ENCODE measurements around the gene SNX9. TPM values are rescaled to one million over a fixed set of nuclear protein-coding genes. Genes with fewer than 3 reads are reported as not detected.

The SNX9 gene
- total RNA-seq, 1 experiment from 2014 or later: 24.8 TPM

- TF ChIP-seq, protein P1, sequence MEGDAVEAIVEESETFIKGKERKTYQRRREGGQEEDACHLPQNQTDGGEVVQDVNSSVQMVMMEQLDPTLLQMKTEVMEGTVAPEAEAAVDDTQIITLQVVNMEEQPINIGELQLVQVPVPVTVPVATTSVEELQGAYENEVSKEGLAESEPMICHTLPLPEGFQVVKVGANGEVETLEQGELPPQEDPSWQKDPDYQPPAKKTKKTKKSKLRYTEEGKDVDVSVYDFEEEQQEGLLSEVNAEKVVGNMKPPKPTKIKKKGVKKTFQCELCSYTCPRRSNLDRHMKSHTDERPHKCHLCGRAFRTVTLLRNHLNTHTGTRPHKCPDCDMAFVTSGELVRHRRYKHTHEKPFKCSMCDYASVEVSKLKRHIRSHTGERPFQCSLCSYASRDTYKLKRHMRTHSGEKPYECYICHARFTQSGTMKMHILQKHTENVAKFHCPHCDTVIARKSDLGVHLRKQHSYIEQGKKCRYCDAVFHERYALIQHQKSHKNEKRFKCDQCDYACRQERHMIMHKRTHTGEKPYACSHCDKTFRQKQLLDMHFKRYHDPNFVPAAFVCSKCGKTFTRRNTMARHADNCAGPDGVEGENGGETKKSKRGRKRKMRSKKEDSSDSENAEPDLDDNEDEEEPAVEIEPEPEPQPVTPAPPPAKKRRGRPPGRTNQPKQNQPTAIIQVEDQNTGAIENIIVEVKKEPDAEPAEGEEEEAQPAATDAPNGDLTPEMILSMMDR (conservative IDR thresholded peaks at IDR 0.05; ENCODE audit: low read depth, low read length): no peak
- no peak for TF ChIP-seq EZH2 (IDR thresholded peaks at IDR 0.05; ENCODE audit: borderline replicate concordance, low read depth, low read length, poor library complexity, severe bottlenecking)
- POLR2A ChIA-PET (ENCODE audit: low non-redundant PET): no interaction called here
- no TSS peak for BruUV-seq (replicated peaks)
- no peaks in the 10 kb centered on the region for H3K4me1 ChIP-seq (ENCODE audit: insufficient read depth, low read length, poor library complexity, severe bottlenecking)
- CTCF ChIA-PET: no interaction called here
- no peak for DNase-seq (ENCODE audit: low spot score)
- H3K27ac ChIP-seq (ENCODE audit: low read depth, low read length, poor library complexity, severe bottlenecking): no peak overlapping the region
- peaks cover 16% of the 10 kb centered on the region for H3K36me3 ChIP-seq (ENCODE audit: insufficient read depth, low read length, poor library complexity, severe bottlenecking)
- H3K27me3 ChIP-seq (replicated peaks; ENCODE audit: insufficient read depth, low read depth, low read length, poor library complexity): no peaks in the 10 kb centered on the region
- no peak overlapping the region for H3K4me3 ChIP-seq (ENCODE audit: low read depth, low read length, poor library complexity, severe bottlenecking)
- intact Hi-C loops (cut with micrococcal nuclease; ENCODE audit: unreplicated experiment): no loop called here
- H3K9me3 ChIP-seq (ENCODE audit: low read depth, low read length, poor library complexity, severe bottlenecking): no peaks in the 10 kb centered on the region
Measured at GRCh38 chr6:157879873-157880254, 56.8 kb downstream of the SNX9 start.

DNA sequence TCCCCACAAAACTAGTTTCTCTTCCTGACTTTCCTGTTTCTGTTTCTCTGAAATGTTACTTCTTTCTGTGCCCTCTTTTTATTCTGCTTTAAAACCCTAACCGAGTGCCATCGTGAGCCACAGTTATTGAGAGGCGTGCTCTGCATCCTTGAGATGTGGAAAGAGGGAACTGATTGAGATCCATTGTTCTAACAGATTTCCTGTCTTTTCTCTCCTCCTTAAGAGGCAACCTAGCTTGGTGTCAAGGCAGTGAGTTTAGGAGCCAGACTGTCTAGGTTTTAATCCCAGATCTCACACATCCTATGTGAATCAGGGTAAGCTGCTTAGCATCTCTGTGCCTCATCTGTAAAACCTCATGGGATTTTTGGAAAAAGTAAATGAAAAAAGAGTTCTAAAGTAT lies 57.5 kb downstream of the SNX9 start:
- Histone ChIP-seq H3K27me3 (replicated peaks; ENCODE audit: insufficient read depth, low read depth, low read length, poor library complexity) (no peaks in the 10 kb centered on the region), H3K27ac (ENCODE audit: low read depth, low read length, poor library complexity, severe bottlenecking) (no peak overlapping the region), H3K9me3 (ENCODE audit: low read depth, low read length, poor library complexity, severe bottlenecking) (no peaks in the 10 kb centered on the region), H3K36me3 (ENCODE audit: insufficient read depth, low read length, poor library complexity, severe bottlenecking) (peaks cover 13% of the 10 kb centered on the region), H3K4me3 (ENCODE audit: low read depth, low read length, poor library complexity, severe bottlenecking) (no peak overlapping the region), H3K4me1 (ENCODE audit: insufficient read depth, low read length, poor library complexity, severe bottlenecking) (no peaks in the 10 kb centered on the region)
- DNase-seq (ENCODE audit: low spot score): no peak
- ChIA-PET CTCF (no interaction called here), POLR2A (ENCODE audit: low non-redundant PET) (no interaction called here)
- TF ChIP-seq, protein P1 (conservative IDR thresholded peaks at IDR 0.05; ENCODE audit: low read depth, low read length): no peak
- TF ChIP-seq EZH2 (IDR thresholded peaks at IDR 0.05; ENCODE audit: borderline replicate concordance, low read depth, low read length, poor library complexity, severe bottlenecking): no peak
- no TSS peak for BruUV-seq (replicated peaks)
- intact Hi-C loops (cut with micrococcal nuclease; ENCODE audit: unreplicated experiment): no loop called here

DNA sequence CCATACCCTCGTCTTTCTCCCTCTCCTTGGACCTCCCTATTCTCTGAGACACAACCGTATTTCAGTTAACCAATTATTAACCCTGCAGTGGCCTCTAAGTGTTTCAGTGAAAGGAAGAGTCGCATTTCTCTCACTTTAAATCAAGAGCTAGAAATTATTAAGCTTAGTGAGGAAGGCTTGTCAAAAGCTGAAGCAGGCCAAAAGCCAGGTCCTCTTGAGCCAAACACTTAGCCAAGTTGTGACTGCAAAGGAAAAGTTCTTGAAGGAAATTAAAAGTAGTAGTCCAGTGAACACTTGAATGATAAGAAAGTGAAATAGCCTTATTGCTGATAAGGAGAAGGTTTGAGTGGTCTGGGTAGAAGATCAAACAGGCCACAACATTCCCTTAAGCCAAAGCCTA lies 58.3 kb downstream of the SNX9 start:
- no TSS peak for BruUV-seq (replicated peaks)
- no peaks in the 10 kb centered on the region for H3K4me1 ChIP-seq (ENCODE audit: insufficient read depth, low read length, poor library complexity, severe bottlenecking)
- ChIA-PET CTCF (no interaction called here), POLR2A (ENCODE audit: low non-redundant PET) (no interaction called here)
- peaks cover 13% of the 10 kb centered on the region for H3K36me3 ChIP-seq (ENCODE audit: insufficient read depth, low read length, poor library complexity, severe bottlenecking)
- no peak overlapping the region for H3K27ac ChIP-seq (ENCODE audit: low read depth, low read length, poor library complexity, severe bottlenecking)
- intact Hi-C loops (cut with micrococcal nuclease; ENCODE audit: unreplicated experiment): no loop called here
- no peaks in the 10 kb centered on the region for H3K9me3 ChIP-seq (ENCODE audit: low read depth, low read length, poor library complexity, severe bottlenecking)
- H3K4me3 ChIP-seq (ENCODE audit: low read depth, low read length, poor library complexity, severe bottlenecking): no peak overlapping the region
- no peak for DNase-seq (ENCODE audit: low spot score)
- TF ChIP-seq, protein P1 (conservative IDR thresholded peaks at IDR 0.05; ENCODE audit: low read depth, low read length): no peak
- TF ChIP-seq EZH2 (IDR thresholded peaks at IDR 0.05; ENCODE audit: borderline replicate concordance, low read depth, low read length, poor library complexity, severe bottlenecking): no peak
- H3K27me3 ChIP-seq (replicated peaks; ENCODE audit: insufficient read depth, low read depth, low read length, poor library complexity): no peaks in the 10 kb centered on the region
